Amniotic stem cell (primary cell): ENCODE results near the gene TNK2.
"Not testable (repeated sequence)": the region's sequence is repeated elsewhere in the genome, so short reads cannot be mapped to it uniquely, and the experiment has no call there.

Source experiments
- DNase-seq: peaks from one replicate; lab custom pipeline; 2025; lab: John Stamatoyannopoulos, UW

The TNK2 gene

DNA sequence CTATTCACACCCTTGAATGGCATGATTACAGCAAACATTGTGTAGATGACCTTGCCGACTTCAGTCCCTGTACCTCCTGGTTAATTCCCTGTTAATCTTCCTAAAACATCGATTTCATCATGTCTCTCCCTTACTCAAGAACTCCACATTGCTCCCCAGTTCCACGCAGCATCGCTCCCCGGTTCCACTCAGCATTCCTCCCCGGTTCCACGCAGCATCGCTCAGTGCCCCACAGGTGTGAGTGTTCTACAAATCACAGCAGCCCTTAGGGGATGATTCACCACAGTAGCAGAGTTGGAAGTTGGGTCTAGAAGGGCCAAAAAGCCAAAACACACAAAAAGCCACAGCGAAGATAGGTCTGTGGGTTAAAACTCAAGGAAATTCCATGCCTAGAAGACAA, 8.6 kb upstream of the TNK2 start:
- no peak for DNase-seq

DNA sequence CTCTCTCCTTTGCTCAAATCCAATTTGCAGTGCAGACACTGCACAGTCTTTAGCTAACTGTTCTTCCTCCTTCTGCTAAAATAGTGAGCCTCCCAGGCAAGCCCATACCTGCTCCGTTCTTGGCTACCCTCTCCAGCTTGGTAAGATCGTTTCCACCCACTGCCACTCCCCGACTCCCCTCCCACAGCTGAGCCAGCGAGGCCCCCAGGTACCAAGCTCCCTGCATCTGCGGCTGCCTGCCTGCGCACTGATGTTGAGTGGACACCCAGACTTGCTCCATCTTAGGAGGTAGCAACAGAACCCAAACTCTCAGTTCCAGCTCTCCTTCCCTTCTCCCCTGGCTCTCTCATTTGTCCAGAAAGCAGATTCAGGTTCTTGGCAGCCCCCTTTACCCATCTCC, 7.9 kb upstream of the TNK2 start:
- no peak for DNase-seq

DNA sequence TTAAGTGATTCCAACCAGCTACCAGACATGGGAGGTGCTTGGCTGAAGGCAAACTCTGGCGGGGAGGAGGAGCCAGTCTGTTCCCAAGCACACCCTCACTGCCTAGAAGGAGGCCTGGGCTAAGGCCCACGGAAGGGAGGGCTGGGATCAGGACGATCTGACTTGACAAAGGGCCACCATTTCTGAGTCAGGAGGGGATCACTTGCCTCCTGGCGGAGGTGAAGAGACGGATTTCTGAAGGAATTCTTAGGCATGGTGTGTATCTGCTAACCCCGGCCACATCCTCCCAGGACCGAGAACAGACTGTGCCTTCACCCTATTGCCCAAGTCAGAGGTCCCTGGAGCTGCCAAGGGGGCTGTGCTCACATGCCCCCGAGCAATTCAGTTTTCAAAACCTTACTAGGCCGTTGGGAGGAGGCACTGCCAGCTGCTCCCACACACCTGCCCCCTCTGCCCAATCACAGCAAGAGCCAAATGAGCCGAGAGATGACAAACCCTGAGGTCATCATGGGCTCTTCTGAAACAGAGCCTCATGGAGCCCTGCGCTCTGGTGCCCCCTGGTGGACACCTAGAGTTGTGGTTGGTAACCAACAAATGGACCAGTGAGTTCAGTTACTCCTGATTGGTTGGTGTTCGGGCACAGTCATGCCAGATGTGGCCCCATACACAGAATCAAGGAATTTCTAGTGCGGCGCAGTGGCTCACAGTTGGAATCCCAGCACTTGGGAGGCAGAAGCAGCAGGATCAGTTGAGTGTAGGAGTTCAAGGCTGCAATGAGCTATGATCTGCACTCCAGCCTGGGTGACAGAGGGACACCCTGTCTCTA, 6.5 kb upstream of the TNK2 start:
- no peak for DNase-seq

DNA sequence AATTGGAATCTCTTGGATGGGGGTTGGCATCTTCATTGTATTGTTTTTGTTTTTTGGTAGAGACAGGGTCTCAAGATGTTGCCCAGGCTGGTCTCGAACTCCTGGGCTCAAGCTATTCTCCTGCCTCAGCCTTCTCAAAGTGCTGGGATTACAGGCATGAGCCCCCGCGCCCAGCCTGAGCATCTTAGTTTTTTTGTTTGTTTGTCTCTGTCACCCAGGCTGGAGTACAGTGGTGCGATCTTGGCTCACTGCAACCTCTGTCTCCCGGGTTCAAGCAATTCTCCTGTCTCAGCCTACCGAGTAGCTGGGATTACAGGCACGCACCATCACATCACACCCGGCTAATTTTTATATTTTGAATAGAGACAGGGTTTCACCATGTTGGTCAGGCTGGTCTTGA, 5.8 kb upstream of the TNK2 start:
- DNase-seq = not testable (repeated sequence)

DNA sequence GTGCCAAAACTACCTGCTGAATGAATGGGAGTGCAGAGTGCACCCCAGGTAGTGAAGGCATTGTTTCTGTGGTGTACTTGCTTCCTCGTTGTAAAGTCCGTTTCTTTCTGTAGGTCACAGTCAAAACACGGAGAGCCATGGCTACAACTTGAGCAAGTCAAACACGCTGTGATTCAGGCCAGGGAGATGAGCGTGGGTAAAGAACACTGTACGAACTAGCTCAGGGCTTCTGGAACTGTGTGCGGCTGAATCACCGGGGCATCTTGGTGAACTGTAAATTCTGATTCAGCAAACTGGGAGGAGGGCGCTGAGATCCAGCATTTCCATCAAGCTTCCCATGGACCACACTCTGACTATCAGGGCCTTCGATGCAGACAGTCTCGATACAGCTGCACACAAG, 5.0 kb upstream of the TNK2 start:
- no peak for DNase-seq

DNA sequence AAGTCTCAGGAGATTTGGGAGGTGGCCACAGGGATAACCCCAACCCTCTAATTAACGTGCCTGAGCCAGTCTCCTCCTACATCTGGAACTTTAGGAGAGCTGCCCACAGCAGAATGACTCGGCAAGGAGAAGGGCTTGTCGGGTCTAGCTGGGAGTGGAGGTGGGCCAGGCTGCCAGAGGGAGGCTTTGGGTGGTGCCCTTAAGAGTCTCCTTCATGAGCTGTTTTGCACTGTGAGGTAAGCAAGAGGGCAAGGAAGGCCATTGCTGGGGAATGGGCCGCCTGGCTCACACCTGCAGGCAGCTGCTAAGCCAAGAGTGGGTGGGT, 3.6 kb upstream of the TNK2 start:
- no peak for DNase-seq

DNA sequence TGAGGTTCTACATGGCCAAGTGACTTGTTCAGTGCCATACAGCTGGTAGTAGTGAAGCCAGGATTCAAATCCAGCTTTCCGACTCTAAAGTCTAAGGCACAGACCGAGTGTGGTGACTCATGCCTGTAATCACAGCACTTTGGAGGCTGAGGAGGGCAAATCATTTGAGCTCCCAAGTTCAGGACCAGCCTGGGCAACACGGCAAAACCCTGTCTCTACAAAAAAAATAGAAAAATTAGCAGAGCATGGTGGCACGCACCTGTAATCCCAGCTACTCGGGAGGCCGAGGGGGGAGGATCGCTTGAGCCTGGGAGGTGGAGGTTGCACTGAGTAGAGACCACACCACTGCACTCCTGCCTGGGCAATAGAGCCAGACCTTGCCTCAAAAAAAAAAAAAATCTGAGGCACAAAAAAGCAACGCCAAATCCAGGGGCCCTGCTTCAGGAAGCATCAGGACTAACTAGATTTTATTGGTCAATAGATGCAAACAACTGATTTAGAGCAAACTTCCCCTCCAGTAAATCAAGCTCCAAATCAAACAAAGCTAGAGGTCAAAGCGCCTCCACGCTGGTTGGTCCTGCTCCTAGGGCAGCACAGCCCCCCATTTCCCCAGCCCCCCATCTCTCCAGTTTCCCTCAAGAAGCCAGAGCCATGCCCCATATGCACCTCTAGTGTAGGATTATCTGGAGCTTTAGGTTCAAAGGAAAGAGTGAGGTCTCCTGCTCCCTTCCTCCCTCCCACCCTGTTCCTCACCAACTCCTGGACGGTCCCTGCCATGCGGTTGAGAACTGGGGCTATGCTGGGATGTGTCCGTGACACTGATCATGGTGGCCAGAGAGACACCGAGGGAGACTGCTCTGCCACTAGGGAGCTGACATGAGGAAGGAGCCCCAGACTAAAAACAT, 2.9 kb upstream of the TNK2 start:
- no peak for DNase-seq

DNA sequence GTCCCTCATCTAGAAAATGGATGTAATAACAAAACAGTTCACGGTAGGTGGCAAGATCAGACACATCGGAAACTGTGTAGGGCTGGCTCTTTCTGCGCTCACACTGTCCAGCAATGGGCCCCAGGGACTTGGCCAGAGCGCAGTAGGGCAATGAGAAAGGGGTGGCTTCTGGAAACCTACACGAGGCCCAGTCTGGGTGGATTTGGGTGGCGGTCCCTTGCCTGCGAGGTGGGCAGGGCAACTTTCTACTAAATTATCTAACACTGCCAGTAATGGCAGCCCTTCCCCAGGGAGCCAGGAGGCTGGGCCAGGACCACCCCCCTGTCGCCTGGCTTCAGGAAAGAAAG, 2.1 kb upstream of the TNK2 start:
- DNase-seq = no peak

DNA sequence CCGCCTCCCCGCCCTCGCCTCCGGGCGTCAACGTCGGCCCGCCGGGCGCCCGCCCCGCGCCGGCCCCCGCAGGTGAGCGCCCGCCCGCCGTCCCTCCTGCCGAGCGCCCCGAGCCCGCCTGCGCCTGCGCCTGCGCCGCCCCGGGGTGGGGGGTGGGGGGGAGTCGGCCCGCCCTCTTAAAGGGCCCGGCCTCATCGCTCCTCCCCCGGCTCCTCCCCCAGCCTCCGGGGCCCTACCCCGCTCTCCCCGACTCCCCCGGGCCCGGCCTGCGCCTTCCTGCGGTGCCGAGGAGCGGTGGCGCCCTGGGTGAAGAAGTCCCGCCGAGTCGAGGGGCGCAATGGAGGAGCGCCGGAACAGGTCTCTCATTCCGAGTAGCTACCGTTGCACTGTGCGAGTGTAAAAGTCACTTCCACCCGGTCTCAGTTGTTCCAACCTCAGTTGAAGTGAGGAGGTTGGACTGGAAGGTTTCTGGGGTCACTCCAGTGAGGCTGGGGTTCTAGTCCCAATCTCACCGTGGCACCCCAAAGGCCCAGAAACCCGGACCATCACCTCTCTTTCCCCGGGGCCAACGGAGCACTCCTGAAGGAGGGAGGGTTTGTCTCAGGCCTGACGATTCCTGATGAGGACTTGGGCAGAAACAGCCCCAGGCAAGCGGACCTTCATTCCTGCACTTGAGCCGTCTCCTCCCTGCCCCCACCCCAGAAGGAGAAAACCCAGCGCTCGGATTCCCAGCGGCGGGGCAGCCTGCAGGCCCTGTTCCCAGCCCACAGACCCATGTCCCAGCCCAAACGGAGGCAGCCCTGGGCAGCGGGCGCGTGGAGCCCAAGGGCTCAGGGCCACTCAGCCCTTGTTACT, 1.5 kb upstream of the TNK2 start:
- peak; percentile 61 for DNase-seq

DNA sequence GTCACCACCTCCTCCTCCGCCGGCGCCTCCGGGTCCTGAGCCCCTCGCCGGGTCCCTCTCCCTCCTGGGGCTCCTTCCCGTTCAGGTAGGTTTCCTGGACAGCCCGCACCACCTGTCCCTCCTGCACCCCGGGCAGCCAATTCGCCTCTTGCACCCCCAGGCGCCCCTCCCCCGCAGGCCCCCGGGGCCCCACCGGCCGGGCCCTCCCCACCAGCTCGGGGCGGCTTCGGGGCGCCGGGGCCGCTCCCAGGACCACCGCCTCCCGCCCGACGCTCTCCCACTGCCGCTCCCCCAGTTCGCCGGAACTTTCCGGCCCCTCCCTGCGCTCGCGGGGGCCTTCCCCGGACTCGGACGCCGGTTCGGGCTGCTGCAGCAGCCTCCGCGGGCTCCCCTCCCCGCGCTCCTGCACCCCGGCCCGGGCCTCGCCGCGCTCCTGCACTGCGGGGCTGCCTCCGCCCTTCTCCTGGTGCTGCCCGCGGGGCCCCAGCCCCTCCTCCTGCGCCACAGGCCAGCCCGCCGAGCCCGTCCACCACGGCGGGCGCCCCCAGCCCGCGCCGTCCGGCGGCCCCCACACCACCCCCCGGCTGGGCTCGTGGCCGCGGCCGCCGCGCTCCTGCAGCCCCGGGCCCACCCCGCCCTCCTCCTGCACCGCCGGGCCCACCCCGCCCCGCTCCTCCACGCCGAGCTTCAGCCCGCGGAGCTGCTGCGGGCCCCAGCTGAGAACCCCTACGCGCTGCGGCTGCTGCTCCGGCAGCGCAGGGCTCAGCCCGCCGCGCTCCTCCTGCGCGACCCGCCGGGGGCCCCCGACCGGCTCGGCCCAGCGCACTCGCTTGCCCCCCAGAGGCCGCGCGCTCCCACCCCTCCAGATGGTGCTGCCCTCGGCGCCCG, 587 bp upstream of the TNK2 start:
- DNase-seq = no peak

DNA sequence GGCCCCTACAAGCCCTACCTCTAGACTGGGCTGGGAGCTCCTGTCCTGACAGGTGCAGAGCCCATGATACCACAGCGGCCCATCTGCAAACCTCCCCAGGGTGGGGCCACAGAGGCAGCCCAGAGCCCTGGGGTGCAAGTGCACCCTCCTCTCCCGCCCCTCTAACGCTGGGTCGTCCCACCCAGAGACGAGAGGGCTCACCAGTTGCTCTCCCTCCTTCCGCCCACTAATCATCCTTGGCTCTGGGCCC, 742 bp downstream of the TNK2 start:
- no peak for DNase-seq

DNA sequence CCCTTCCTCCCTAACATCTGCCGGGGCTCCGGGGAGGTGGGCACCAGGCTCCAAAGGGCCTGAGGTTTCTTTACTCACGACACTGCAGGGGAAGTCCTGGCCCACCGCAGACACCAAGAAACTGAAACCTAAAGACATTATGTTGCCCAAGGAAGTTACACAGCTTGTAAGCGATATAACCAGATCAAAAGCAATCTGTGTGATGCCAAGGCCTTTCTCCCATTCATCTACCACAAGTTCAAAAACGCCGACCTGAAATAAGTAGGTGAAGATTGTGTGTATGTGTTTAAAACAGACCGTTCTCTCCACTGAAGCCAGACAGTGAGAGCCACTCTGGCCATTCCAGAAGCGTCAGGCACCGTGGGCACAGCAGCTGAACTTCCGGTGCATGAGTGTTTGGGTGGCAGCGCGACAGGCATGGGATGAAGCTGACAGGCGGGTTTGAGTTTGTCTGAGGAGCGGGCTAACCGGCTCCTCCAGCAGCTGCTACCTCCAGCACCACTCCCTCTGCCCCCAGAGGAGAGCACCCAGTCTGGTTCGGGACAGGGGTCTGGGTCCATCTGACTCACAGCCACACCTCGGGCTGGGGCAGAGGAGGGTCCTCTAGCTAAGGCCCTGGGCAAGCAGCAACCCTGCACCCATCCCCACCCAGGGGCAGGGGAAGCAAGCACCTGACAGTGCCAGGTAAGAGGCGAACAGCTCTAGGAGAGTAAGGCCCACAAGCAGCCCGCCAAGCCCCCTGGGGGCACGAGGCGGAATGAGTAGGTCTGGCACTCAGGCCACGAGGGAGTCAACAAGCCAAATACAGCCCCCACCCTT, 1.3 kb downstream of the TNK2 start:
- DNase-seq = no peak

DNA sequence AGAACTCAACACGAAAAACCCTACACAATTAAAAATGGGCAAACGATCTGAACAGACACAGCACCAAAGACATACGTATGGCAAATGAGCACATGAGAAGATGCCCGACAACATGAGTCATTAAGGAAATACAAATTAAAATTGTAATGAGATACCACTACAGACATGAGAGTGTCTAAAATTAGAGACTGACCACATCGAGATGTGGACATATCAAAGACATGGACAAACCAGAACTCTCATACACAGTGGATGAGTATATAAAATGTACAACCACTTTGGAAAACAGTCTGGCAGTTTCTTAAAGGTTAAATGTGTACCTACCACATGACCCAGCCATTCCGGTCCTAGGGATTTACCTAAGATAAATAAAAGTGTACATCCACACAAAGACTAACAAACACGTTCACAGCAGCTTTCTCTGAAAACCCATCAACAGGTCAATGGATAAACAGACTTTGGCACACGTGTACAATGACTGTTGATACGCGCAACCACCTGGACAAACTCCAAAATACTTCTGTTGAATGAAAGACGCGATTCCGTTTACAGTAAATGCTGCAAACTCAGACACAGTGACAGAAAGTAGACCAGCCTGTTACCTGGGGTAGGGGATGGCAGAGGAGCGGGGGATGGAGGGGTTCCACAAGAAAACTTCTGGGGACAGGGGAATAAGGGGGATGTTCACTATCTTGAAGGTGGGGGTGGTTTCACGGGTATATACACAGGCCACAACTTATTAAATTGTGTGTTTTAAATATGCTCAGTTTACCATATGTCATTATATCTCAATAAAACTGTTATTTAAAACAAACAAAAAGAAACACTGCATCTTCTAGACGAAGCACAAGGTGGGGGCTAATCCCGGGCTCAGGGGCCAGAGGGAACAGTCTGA, 2.1 kb downstream of the TNK2 start:
- peak; percentile 39 for DNase-seq

DNA sequence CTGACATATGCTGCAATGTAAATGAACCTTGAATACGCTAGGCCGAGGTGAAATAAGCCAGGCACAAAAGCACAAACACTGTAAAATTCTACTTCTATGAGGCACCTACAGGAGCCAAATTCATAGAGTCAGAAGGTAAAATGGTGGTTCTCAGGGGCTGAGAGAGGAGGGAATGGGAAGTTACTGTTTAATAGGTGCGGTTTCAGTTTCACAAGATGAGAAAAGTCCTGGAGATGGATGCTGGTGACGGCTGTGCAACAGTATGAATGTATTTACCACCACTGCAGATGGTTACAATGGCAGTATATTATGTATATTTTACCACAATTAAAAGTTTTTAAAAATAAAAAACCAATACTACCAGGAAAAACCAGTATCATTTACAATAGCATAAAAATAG, 4.0 kb downstream of the TNK2 start:
- no peak for DNase-seq

DNA sequence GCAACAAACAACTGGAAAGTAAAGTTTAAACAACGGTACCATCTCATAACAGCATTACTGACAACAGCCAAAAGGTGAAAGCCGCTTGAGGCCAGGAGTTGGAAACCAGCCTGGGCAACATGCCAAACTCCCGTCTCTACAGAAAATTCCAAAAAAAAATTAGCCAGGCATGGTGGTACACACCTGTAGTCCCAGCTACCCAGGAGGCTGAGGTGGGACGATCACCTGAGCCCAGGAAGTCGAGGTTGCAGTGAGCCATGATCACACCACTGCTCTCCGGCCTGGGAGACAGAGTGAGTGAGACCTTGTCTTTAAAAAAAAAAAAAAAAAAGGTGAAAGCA, 4.4 kb downstream of the TNK2 start:
- DNase-seq = no peak

DNA sequence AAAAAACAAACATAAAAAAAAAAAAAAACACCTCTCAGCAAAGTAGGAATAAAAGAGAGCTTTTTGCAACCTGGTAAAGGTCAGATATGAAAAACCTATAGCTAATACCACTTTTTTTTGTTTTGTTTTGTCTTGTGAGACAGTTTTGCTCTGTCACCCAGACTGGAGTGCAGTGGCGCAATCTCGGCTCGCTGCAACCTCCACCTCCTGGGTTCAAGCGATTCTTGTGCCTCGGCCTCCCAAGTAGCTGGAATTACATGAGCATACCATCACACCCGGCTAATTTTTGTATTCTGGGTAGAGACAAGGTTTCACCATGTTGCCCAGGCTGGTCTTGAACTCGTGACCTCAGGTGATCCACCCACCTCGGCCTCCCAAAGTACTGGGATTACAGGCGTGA, 5.7 kb downstream of the TNK2 start:
- not testable (repeated sequence) for DNase-seq

DNA sequence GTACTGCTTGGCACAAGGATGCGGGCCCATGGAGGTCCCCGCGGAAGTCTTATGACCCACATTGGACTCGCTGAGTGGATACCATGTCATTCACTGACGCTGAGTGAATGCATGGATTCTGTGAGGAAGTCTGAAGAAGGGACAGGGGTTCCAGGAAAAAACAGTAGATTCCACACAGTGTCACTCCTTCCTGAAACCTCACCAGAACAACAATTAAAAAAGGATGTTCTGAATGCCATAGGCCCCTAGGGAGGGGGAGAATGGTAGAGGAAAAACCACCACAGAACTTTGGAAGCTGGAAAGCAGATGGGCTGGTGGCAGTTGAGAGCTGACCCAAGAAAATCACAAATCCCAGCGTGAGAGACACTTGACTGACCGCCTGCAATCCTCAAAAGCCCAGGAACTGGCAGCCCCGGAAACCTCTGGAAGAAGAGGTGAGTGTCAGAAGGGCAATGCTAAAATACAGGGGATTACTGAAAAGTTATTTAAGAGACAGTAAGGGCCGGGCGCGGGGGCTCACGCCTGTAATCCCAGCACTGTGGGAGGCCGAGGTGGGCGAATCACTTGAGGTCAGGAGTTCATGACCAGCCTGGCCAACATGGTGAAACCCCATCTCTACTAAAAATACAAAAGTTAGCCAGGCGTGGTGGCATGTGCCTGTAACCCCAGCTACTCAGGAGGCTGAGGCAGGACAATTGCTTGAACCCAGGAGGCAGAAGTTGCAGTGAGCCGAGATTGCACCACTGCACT, 6.3 kb downstream of the TNK2 start:
- not testable (repeated sequence) for DNase-seq

DNA sequence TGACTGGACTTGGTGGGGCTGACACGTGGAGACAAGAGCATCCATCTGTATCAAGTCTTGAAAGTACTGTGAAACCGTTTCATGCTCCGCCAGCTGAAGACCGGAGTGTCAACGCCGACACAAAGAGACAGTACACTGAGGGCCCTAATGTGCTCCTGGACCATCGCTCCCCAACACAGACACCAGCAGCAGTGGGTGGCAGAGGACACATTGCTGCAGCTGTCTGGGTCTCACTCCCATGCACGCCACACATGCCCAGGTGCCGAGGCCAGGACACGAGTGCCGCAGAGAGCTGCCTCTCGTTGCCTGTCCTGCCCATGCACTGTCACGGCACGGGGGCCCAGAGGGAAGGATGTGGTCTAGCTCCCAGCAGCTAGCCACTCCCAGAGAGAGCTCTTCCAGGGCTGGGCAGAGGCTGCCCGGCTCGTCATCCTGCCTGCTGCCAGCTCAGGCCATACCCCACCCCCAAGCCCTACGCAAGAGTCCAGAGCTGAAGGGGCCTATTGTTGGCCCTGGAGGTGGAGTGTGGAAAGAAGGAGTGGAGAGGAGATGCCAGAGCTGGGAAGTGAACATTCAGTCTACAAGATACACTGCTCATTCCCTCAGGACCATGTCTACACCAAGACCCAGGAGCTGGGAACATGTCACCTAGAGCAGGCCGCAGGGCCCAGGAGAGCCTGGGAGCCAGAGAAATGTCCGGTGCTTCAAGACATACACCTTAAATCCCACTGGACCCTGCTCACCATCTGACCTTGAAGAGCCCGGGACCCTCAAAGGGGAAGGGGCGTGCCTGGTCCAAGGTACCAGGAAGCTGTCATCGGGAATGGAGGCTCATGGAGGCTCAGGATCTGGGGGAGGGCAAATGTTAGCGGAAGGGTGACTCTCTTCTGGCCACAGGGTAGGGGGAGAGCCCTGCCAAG, 7.7 kb downstream of the TNK2 start:
- DNase-seq = no peak
